GM18870 (cell line): ENCODE measurements around the gene RRP12.
A peak's percentile ranks its signal among the peaks of the same experiment; 100 is the strongest.
"Not testable (repeated sequence)": the region's sequence is repeated elsewhere in the genome, so short reads cannot be mapped to it uniquely, and the experiment has no call there.

ENCODE experiments used
- ATAC-seq: cut with Tn5 transposase; IDR thresholded peaks from one replicate; pipeline ENCODE4 v1.9.1; 2021; ENCODE audit warnings: moderate library complexity; ENCODE audit not compliant: unreplicated experiment

The RRP12 gene

DNA sequence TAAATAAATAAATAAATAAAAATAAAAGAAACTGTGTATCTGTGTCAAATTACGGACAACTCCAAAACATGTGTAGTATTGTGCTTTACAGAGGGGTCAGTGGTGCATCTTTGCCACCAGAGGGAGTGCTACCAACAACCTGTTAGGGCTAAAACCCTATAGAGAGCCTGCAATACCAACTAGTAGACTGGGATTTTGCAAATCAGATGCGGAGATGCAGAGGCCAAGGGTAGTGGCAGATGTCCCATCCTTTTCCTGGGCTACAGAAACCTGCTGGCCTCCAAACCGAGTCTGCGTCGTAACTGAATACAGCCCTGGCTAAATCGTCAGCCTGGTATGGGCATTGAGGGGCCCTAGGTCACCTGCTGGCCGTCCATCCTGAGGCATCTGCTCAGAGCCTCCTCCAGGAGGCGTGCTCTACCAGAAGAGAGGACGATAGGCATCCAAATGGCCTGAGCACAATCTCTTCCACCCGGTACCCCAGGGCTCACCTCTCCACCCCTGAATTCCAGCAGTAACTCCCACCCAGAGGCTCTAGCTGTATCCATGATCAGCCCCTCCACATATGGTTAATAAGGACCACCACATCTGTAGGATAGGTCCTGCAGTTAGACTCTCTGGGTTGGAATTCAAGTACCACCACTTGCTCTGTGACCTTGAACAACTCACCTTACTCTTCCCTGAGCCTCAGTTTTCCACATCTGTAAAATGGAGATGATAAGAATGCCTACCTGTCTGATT, 6.2 kb upstream of the RRP12 start:
- ATAC-seq: peak; percentile 82

GRCh38 chr10:97406483-97406882, 5.3 kb upstream of the RRP12 start:
- not testable (repeated sequence) for ATAC-seq

GRCh38 chr10:97406064-97406463, 4.9 kb upstream of the RRP12 start:
- no peak for ATAC-seq

GRCh38 chr10:97404044-97404443, 2.9 kb upstream of the RRP12 start:
- no peak for ATAC-seq

- no peak for ATAC-seq
Measured at GRCh38 chr10:97401455-97401919, 347 bp upstream of the RRP12 start.

DNA sequence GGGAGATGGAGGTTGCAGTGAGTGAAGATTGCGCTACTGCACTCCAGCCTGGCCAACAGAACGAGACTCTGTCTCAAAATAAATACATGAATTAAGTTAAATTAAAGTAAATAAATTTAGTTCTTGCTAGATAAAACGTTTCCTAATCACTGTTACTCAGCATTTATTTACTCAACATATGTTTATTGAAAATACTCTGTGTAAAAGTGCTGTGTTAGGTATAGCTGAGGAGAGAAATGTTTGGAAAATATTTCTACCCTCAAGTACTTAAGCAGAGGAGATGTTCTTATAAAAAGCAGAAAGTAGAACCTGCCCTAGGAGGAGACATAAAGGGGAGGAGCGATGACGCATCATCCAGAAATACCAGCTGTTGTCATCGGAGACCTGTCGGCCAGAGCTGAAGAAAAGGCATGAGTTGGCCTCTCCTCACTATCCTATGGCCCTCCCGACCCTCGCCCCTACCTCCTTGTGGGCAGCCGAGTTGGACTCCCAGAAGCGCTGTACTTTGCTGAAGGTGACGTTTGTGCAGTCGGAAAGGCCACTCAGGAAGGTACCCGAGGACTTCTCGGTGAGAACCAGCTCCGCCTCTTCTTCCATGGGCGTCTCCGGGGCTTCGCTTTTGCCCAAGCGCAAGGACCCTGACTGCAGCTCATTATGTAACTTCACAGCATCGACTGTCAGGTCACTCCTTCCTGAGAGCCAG, 1.1 kb downstream of the RRP12 start:
- ATAC-seq: no peak

- ATAC-seq: no peak
Measured at GRCh38 chr10:97396056-97396455, 5.1 kb downstream of the RRP12 start.

DNA sequence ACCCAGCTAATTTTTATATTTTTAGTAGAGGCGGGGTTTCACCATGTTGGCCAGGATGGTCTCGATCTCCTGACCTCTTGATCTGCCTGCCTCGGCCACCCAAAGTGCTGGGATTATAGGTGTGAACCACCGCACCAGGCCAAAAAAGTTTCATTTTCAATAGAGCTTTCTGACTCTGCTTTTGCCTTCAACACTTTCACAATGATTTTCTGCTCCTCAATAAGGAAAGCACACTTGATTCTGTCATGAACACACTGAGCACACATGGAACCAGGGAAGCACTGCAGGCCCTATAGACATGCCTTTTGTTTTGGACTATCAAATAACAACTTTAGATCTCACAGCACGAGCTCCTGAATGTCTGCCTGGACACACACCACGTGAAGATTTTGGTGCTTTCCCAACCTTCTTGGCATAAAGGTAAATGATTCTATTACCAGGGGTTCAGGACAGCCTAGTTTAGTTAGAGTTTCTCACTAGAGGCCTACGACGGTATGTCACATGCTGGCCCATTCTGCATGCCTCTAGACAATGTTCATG, 8.0 kb downstream of the RRP12 start:
- no peak for ATAC-seq

GRCh38 chr10:97390091-97390490, 11.0 kb downstream of the RRP12 start:
- ATAC-seq: no peak

DNA sequence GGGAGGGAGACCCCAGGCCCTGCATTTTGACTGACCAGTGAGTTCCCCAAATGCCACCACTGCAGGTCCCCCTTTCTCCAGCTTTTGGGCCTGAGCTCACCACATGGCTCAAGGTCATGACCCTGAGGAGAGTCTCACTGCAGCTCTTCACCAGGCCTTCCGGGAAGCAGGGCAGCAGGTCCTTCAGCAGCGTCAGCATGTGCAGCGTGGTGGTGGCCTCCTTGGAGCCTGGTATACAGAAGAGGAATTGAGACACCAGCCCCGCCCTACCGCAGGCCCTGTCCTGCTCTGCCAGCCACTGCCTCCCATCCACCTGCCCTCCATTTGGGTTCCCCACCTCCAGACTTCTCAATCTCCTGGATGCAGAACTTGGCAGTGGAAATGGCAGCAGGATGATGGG, 13.0 kb downstream of the RRP12 start:
- ATAC-seq: no peak

- ATAC-seq: no peak
Measured at GRCh38 chr10:97385565-97385964, 15.6 kb downstream of the RRP12 start.

DNA sequence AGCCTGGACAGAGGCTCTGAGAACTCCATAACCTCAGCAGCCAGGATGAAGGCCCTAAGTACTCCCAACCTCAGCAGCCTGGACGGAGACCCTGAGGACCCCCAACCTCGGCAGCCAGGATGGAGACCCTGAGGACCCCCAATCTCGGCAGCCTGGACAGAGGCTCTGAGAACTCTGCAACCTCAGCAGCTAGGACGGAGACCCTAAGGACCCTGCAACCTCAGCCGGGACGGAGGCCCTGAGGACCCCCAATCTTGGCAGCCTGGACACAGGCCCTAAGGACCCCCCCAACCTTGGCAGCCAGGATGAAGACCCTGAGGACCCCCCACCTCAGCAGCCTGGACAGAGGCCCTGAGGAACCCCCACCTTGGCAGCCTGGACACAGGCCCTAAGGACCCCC, 16.5 kb downstream of the RRP12 start:
- no peak for ATAC-seq

DNA sequence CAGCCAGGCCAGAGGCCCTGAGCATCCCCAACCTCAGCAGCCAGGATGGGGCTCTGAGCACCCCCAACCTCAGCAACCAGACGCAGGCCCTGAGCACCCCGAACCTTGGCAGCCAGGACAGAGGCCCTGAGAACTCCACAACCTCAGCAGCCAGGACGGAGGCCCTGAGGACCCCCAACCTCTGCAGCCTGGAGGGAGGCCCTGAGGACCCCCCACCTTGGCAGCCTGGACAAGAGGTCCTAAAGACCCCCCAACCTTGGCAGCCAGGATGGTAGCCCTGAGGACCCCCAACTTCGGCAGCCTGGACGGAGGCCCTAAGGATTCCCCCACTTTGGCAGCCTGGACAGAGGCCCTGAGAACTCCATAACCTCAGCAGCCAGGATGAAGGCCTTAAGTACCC, 17.0 kb downstream of the RRP12 start:
- ATAC-seq: no peak

- ATAC-seq: no peak
Measured at GRCh38 chr10:97383159-97383558, 18.0 kb downstream of the RRP12 start.

DNA sequence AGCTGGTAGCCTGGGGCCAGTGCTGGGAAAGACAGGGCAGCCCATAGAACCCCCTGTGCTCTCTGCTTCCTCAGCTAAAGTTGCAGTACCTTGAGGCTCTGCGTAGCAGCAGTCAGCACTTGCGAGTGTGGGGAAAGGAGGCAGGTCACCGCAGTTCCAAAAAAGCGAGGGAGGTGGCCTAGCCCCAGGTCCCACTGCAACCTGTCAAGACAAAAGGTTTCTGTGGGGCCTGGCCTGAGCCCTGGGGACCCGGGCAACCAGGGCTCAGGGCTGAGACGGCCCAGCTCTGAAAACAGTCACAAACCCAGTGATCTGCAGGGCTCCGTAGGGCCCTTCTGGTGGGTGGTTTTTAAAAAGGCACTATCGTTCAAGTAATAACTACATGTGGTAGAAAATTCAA, 19.5 kb downstream of the RRP12 start:
- no peak for ATAC-seq

GRCh38 chr10:97380516-97380915, 20.6 kb downstream of the RRP12 start:
- no peak for ATAC-seq

GRCh38 chr10:97378933-97379921, 21.9 kb downstream of the RRP12 start:
- no peak for ATAC-seq

GRCh38 chr10:97376413-97376812, 24.7 kb downstream of the RRP12 start:
- ATAC-seq: no peak

DNA sequence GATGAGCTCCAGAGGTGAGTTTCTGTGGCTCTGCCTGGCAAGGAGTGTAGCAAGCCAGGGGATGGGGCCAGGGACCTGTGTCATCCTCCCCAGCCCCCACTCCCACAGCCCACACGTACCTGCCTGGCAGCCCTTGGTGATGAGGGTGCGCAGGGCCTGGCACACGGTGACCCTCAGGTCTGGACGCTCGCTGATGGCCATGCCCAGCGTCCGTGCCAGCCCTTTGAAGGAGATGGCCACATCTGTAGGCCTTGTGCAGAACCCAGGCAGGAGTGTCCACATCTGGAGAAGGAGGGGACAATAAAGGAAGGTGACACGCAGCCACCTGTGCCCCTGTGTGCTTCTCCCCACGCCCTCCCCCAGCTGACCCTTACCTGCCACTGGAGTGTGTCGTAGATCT, 27.7 kb downstream of the RRP12 start:
- no peak for ATAC-seq

DNA sequence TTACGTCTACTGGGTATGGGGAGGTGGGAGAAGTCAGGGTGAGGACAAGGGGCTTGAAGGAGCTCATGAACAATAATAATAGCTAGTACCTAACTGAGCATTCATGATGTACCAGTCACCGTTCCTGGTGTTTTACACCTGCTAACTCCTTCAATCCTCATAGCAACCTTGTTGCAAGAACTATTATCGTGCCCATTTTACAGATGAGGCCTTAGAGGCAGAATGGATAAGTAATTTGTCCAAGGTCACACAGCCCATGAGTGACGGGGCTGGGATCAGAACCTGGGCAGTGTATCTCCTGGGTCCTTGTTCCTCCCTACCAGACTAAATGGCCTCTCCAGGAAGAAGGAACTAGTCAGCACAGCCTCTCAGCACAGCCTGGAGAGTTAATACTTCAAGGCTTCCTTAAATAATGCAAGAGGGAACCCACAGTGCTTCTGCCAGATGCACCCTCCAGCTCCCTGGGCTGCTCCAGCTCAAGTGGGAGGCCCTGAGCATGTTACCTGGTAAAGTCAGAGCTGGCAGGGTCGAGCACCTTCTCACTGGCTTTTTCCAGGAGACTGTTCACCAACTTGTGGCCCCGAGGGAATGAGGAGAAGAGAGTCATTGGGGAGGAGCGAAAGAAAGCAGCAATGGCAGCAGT, 28.8 kb downstream of the RRP12 start:
- no peak for ATAC-seq

GRCh38 chr10:97371696-97372095, 29.4 kb downstream of the RRP12 start:
- no peak for ATAC-seq
